Caco-2 (cell line): ENCODE measurements around the gene ARNT2. TPM values are rescaled to one million over a fixed set of nuclear protein-coding genes. Genes with fewer than 3 reads are reported as not detected.

Experiments
- BruUV-seq: library from RNA; stranded (reverse); fragments of 400-500 nt; replicated peaks from 2 replicates; lab custom pipeline; 2021; lab: Mats Ljungman, UMichigan
- CTCF ChIA-PET: fragments of 300-600 bp; sonication (Branson Sonifier 250); formaldehyde crosslinking; loops from one replicate; lab custom pipeline; 2022; ENCODE audit warnings: antibody characterized with exemption; lab: Charles Lee
- POLR2A ChIA-PET: fragments of 300-600 bp; sonication (Branson Sonifier 250); formaldehyde crosslinking; loops from one replicate; lab custom pipeline; 2022; ENCODE audit warnings: antibody characterized with exemption; lab: Charles Lee
- DNase-seq, 2 experiments: peaks; one replicate each; pipeline versions ENCODE4 v3.0.0 to v3.0.0-alpha.2; 2020 to 2022
- H3K27me3 ChIP-seq: replicated peaks from 2 replicates; pipeline ENCODE4 v1.6.0; 2011; ENCODE audit warnings: low read length; ENCODE audit not compliant: control insufficient read depth, insufficient read depth
- H3K36me3 ChIP-seq: 2 replicates; pipeline ENCODE4 v1.5.1; 2011; ENCODE audit warnings: low read length; ENCODE audit not compliant: control insufficient read depth, insufficient read depth
- H3K4me1 ChIP-seq: fragments of 250-450 bp; sonication (Bioruptor Pico); 2 replicates; pipeline ENCODE4 v1.5.1; 2020; ENCODE audit warnings: mild to moderate bottlenecking
- H3K4me3 ChIP-seq: 2 replicates; pipeline ENCODE4 v1.5.1; 2011; ENCODE audit warnings: low read depth, mild to moderate bottlenecking, control low read depth, low read length
- H3K9me3 ChIP-seq: fragments of 250-450 bp; sonication (Bioruptor Pico); 2 replicates; pipeline ENCODE4 v1.5.1; 2020; ENCODE audit warnings: mild to moderate bottlenecking, moderate library complexity
- H3K27ac Mint-ChIP-seq: one replicate; pipeline ENCODE4 v1.8.0; 2022; ENCODE audit warnings: mixed read lengths; ENCODE audit not compliant: unreplicated experiment
- H3K27me3 Mint-ChIP-seq: one replicate; pipeline ENCODE4 v1.8.0; 2022; ENCODE audit warnings: mixed read lengths; ENCODE audit not compliant: insufficient read depth, unreplicated experiment
- H3K36me3 Mint-ChIP-seq: one replicate; pipeline ENCODE4 v1.8.0; 2022; ENCODE audit warnings: mild to moderate bottlenecking, mixed read lengths; ENCODE audit not compliant: insufficient read depth, unreplicated experiment
- H3K4me1 Mint-ChIP-seq: one replicate; pipeline ENCODE4 v1.8.0; 2022; ENCODE audit warnings: low read depth, mixed read lengths; ENCODE audit not compliant: unreplicated experiment
- H3K4me3 Mint-ChIP-seq: one replicate; pipeline ENCODE4 v1.8.0; 2022; ENCODE audit warnings: mild to moderate bottlenecking, moderate library complexity, mixed read lengths; ENCODE audit not compliant: unreplicated experiment
- H3K9me3 Mint-ChIP-seq: one replicate; pipeline ENCODE4 v1.8.0; 2022; ENCODE audit warnings: mixed read lengths; ENCODE audit not compliant: unreplicated experiment
- CTCF ChIP-seq, 2 experiments: fragments of 200-600 bp in 1 of 2; IDR thresholded peaks; 1 replicate in 1 of 2; 2 replicates in 1 of 2; pipeline versions ENCODE4 v1.5.1 to v1.8.0; 2011 to 2022; ENCODE audit warnings: antibody characterized with exemption in 1 of 2, control low read depth in 1 of 2, inconsistent platforms in 1 of 2, low read depth in 1 of 2, low read length in 1 of 2, mild to moderate bottlenecking in 1 of 2, moderate library complexity in 1 of 2; ENCODE audit not compliant: insufficient read depth in 1 of 2, severe bottlenecking in 1 of 2, unreplicated experiment in 1 of 2
- intact Hi-C: fragments of 100-400 bp; cut with micrococcal nuclease; formaldehyde crosslinking; loops from one replicate; pipeline ENCODE4 v1.10.0; 2022; ENCODE audit not compliant: unreplicated experiment
- total RNA-seq: library from RNA; stranded (reverse); gene quantifications from 2 replicates; pipeline ENCODE4 v1.2.3, GENCODE V29; 2022

ARNT2 gene
- total RNA-seq, 1 experiment from 2014 or later = 0.23 TPM

- H3K27me3 ChIP-seq = no peaks in the 10 kb centered on the region
- Mint-ChIP-seq H3K4me3 (no peak overlapping the region), H3K9me3 (no peaks in the 10 kb centered on the region), H3K36me3 (no peaks in the 10 kb centered on the region), H3K27ac (no peak overlapping the region), H3K4me1 (no peaks in the 10 kb centered on the region), H3K27me3 (peaks cover 2% of the 10 kb centered on the region)
- no peaks in the 10 kb centered on the region for H3K4me1 ChIP-seq
- no peak overlapping the region for H3K4me3 ChIP-seq
- DNase-seq = no peak
- no peaks in the 10 kb centered on the region for H3K9me3 ChIP-seq
- intact Hi-C loops = no loop called here
- ChIA-PET CTCF (no interaction called here), POLR2A (no interaction called here)
- BruUV-seq = no TSS peak
- no peaks in the 10 kb centered on the region for H3K36me3 ChIP-seq
- no peak for TF ChIP-seq CTCF (IDR thresholded peaks at IDR 0.05; ENCODE audit: insufficient read depth in 1 of 2, low read depth in 1 of 2, low read length in 1 of 2, severe bottlenecking in 1 of 2, unreplicated experiment in 1 of 2)
Measured at GRCh38 chr15:80523746-80524145, 119.6 kb downstream of the ARNT2 start.

- Mint-ChIP-seq H3K27ac (no peak overlapping the region), H3K4me3 (no peak overlapping the region), H3K4me1 (no peaks in the 10 kb centered on the region), H3K36me3 (no peaks in the 10 kb centered on the region), H3K27me3 (peaks cover 7% of the 10 kb centered on the region), H3K9me3 (no peaks in the 10 kb centered on the region)
- no peaks in the 10 kb centered on the region for H3K4me1 ChIP-seq
- H3K4me3 ChIP-seq = no peak overlapping the region
- CTCF ChIA-PET = no interaction called here
- BruUV-seq = no TSS peak
- POLR2A ChIA-PET = no interaction called here
- no peak for DNase-seq
- intact Hi-C loops = no loop called here
- H3K9me3 ChIP-seq = no peaks in the 10 kb centered on the region
- TF ChIP-seq CTCF (IDR thresholded peaks at IDR 0.05; ENCODE audit: insufficient read depth in 1 of 2, low read depth in 1 of 2, low read length in 1 of 2, severe bottlenecking in 1 of 2, unreplicated experiment in 1 of 2) = no peak
- no peaks in the 10 kb centered on the region for H3K27me3 ChIP-seq
- H3K36me3 ChIP-seq = no peaks in the 10 kb centered on the region
Measured at GRCh38 chr15:80525853-80526252, 121.7 kb downstream of the ARNT2 start.

- ChIA-PET CTCF (no interaction called here), POLR2A (no interaction called here)
- intact Hi-C loops = no loop called here
- Histone ChIP-seq H3K4me1 (no peaks in the 10 kb centered on the region), H3K36me3 (no peaks in the 10 kb centered on the region), H3K27me3 (no peaks in the 10 kb centered on the region), H3K4me3 (no peak overlapping the region), H3K9me3 (no peaks in the 10 kb centered on the region)
- H3K4me3 Mint-ChIP-seq = no peak overlapping the region
- BruUV-seq = no TSS peak
- no peak for DNase-seq
- H3K9me3 Mint-ChIP-seq = no peaks in the 10 kb centered on the region
- no peak for TF ChIP-seq CTCF (IDR thresholded peaks at IDR 0.05; ENCODE audit: insufficient read depth in 1 of 2, low read depth in 1 of 2, low read length in 1 of 2, severe bottlenecking in 1 of 2, unreplicated experiment in 1 of 2)
- H3K27ac Mint-ChIP-seq = no peak overlapping the region
- H3K36me3 Mint-ChIP-seq = no peaks in the 10 kb centered on the region
- H3K27me3 Mint-ChIP-seq = peaks cover 9% of the 10 kb centered on the region
- no peaks in the 10 kb centered on the region for H3K4me1 Mint-ChIP-seq
Measured at GRCh38 chr15:80526556-80527340, 122.6 kb downstream of the ARNT2 start.
